H1 (cell line): ENCODE data around the gene RASAL2. TPM values are rescaled to one million over a fixed set of nuclear protein-coding genes. Genes with fewer than 3 reads are reported as not detected.

Experiments
- CTCF ChIA-PET: fragments of 300-600 bp; sonication (Branson Sonifier 250); formaldehyde crosslinking; loops from one replicate; lab custom pipeline; 2021; ENCODE audit not compliant: partially characterized antibody; lab: Charles Lee
- POLR2A ChIA-PET: fragments of 300-600 bp; sonication (Branson Sonifier 250); formaldehyde crosslinking; loops from one replicate; lab custom pipeline; 2021; ENCODE audit warnings: inconsistent platforms; ENCODE audit not compliant: partially characterized antibody; lab: Charles Lee
- DNase-seq, 2 experiments: peaks; one replicate each; pipeline versions ENCODE4 v3.0.0 to v3.0.0-alpha.2; 2010 to 2022; ENCODE audit warnings: low spot score in 2 of 2, low read depth in 1 of 2, mixed read lengths in 1 of 2
- FAIRE-seq: peaks from 2 replicates; lab custom pipeline; 2011; peaks lifted over from hg19 to GRCh38; lab: Jason Lieb, UNC
- H2AFZ ChIP-seq: 2 replicates; pipeline ENCODE4 v1.8.1; 2012; ENCODE audit warnings: low read length, inconsistent platforms
- H2AK5ac ChIP-seq: 2 replicates; pipeline ENCODE4 v1.6.1; 2013; ENCODE audit warnings: low read depth, low read length
- H2BK120ac ChIP-seq: replicated peaks from 2 replicates; pipeline ENCODE3; 2013; ENCODE audit warnings: low read depth, low read length, inconsistent platforms
- H2BK12ac ChIP-seq: 2 replicates; pipeline ENCODE4 v1.6.1; 2013; ENCODE audit warnings: low read depth, low read length
- H2BK15ac ChIP-seq: 2 replicates; pipeline ENCODE4 v1.6.1; 2013; ENCODE audit warnings: low read length
- H2BK20ac ChIP-seq: 2 replicates; pipeline ENCODE4 v1.6.1; 2013; ENCODE audit warnings: low read length
- H2BK5ac ChIP-seq: 2 replicates; pipeline ENCODE4 v1.6.1; 2013; ENCODE audit warnings: low read depth, low read length
- H3K14ac ChIP-seq: 2 replicates; pipeline ENCODE4 v1.6.1; 2013; ENCODE audit warnings: inconsistent platforms; ENCODE audit not compliant: insufficient read length
- H3K18ac ChIP-seq: 2 replicates; pipeline ENCODE4 v1.6.1; 2013; ENCODE audit warnings: low read length; ENCODE audit errors: extremely low read depth
- H3K23ac ChIP-seq: 2 replicates; pipeline ENCODE4 v1.6.1; 2013; ENCODE audit warnings: inconsistent platforms; ENCODE audit not compliant: insufficient read length
- H3K23me2 ChIP-seq: 2 replicates; pipeline ENCODE4 v1.6.1; 2013; ENCODE audit warnings: low read depth, low read length
- H3K27ac ChIP-seq: 2 replicates; pipeline ENCODE4 v1.6.1; 2011; ENCODE audit warnings: low read depth, low read length, inconsistent platforms
- H3K27me3 ChIP-seq, 4 experiments: replicated peaks in 1 of 4; 1 replicate in 1 of 4; 2 replicates in 3 of 4; pipeline versions ENCODE4 v1.6.1 to v1.8.1; 2011 to 2013; ENCODE audit warnings: low read length in 3 of 4, mild to moderate bottlenecking in 3 of 4, inconsistent platforms in 2 of 4, mixed read lengths in 2 of 4, moderate library complexity in 1 of 4; ENCODE audit not compliant: control insufficient read depth in 3 of 4, insufficient read depth in 3 of 4; ENCODE audit errors: extremely low read depth in 1 of 4
- H3K36me3 ChIP-seq, 4 experiments: 2 replicates each; pipeline versions ENCODE4 v1.6.1 to v1.8.1; 2011 to 2013; ENCODE audit warnings: mild to moderate bottlenecking in 4 of 4, low read length in 3 of 4, moderate library complexity in 2 of 4, control low read depth in 1 of 4, inconsistent platforms in 1 of 4; ENCODE audit not compliant: insufficient read depth in 4 of 4, control insufficient read depth in 2 of 4
- H3K4ac ChIP-seq: replicated peaks from 2 replicates; pipeline ENCODE3; 2013; ENCODE audit warnings: low read length, low read depth, mixed read lengths, inconsistent platforms; ENCODE audit not compliant: insufficient read length
- H3K4me1 ChIP-seq, 4 experiments: replicated peaks in 1 of 4; 1 replicate in 1 of 4; 2 replicates in 3 of 4; pipeline versions ENCODE4 v1.6.1 to v1.8.1; 2011 to 2013; ENCODE audit warnings: low read length in 3 of 4, inconsistent platforms in 2 of 4, mixed read lengths in 1 of 4; ENCODE audit not compliant: insufficient read depth in 4 of 4, control insufficient read depth in 3 of 4
- H3K4me2 ChIP-seq, 2 experiments: 2 replicates each; pipeline versions ENCODE4 v1.6.1 to v1.8.1; 2011 to 2013; ENCODE audit warnings: low read depth in 2 of 2, low read length in 2 of 2, control low read depth in 1 of 2, inconsistent platforms in 1 of 2, mild to moderate bottlenecking in 1 of 2; ENCODE audit not compliant: insufficient read depth in 1 of 2
- H3K4me3 ChIP-seq, 4 experiments: fragments of 200-600, 300-600 bp in 1 of 4; sonication (generic), shearing (Covaris generic), sonication (Bioruptor Twin) in 1 of 4; 2 replicates each; pipeline versions ENCODE4 v1.5.1 to v1.8.1; 2011 to 2016; ENCODE audit warnings: low read length in 4 of 4, low read depth in 3 of 4, control low read depth in 2 of 4, inconsistent platforms in 2 of 4, mild to moderate bottlenecking in 2 of 4, mixed read lengths in 1 of 4, moderate library complexity in 1 of 4; ENCODE audit not compliant: insufficient read depth in 2 of 4; ENCODE audit errors: extremely low read depth in 1 of 4
- H3K56ac ChIP-seq: replicated peaks from 2 replicates; pipeline ENCODE3; 2013; ENCODE audit warnings: low read depth, mild to moderate bottlenecking, mixed read lengths, low read length, inconsistent platforms; ENCODE audit not compliant: insufficient read length
- H3K79me1 ChIP-seq: 2 replicates; pipeline ENCODE4 v1.6.1; 2013; ENCODE audit warnings: low read depth, low read length, control low read depth
- H3K79me2 ChIP-seq, 2 experiments: 2 replicates each; pipeline versions ENCODE4 v1.6.1 to v1.8.1; 2012 to 2013; ENCODE audit warnings: low read length in 2 of 2, mild to moderate bottlenecking in 2 of 2, inconsistent platforms in 1 of 2; ENCODE audit not compliant: insufficient read depth in 2 of 2, control insufficient read depth in 1 of 2
- H3K9ac ChIP-seq, 4 experiments: replicated peaks in 1 of 4; 1 replicate in 1 of 4; 2 replicates in 3 of 4; pipeline versions ENCODE4 v1.6.1 to v1.8.1; 2011 to 2013; ENCODE audit warnings: low read depth in 3 of 4, low read length in 3 of 4, control low read depth in 2 of 4, mild to moderate bottlenecking in 2 of 4, moderate library complexity in 2 of 4, inconsistent platforms in 1 of 4; ENCODE audit errors: extremely low read depth in 1 of 4
- H3K9me3 ChIP-seq, 2 experiments: 2 replicates each; pipeline versions ENCODE4 v1.6.1 to v1.8.1; 2012 to 2013; ENCODE audit warnings: mild to moderate bottlenecking in 2 of 2, moderate library complexity in 2 of 2, control low read depth in 1 of 2, inconsistent platforms in 1 of 2, low read depth in 1 of 2, low read length in 1 of 2, mixed read lengths in 1 of 2; ENCODE audit not compliant: insufficient read depth in 2 of 2
- H4K20me1 ChIP-seq, 2 experiments: replicated peaks in 1 of 2; 2 replicates each; pipeline versions ENCODE3 to v1.8.1; 2011 to 2013; ENCODE audit warnings: inconsistent platforms in 2 of 2, low read length in 2 of 2, mild to moderate bottlenecking in 1 of 2; ENCODE audit not compliant: insufficient read depth in 2 of 2, control insufficient read depth in 1 of 2
- H4K5ac ChIP-seq: 2 replicates; pipeline ENCODE4 v1.6.1; 2013; ENCODE audit warnings: low read length, low read depth, mixed read lengths, inconsistent platforms; ENCODE audit not compliant: insufficient read length
- H4K8ac ChIP-seq: 2 replicates; pipeline ENCODE4 v1.8.0; 2013; ENCODE audit warnings: mild to moderate bottlenecking, moderate library complexity, low read length, inconsistent platforms; ENCODE audit not compliant: insufficient read depth; ENCODE audit errors: extremely low read depth
- H4K91ac ChIP-seq: replicated peaks from 2 replicates; pipeline ENCODE3; 2013; ENCODE audit warnings: low read length, mixed read lengths, inconsistent platforms; ENCODE audit not compliant: insufficient read length
- HDAC2 ChIP-seq, 2 experiments: fragments of 300-600 bp in 1 of 2; sonication (generic) in 1 of 2; IDR thresholded peaks; 2 replicates each; pipeline ENCODE4 v1.6.1; 2011 to 2012; ENCODE audit warnings: low read depth in 2 of 2, low read length in 2 of 2, mild to moderate bottlenecking in 2 of 2, moderate library complexity in 2 of 2, borderline replicate concordance in 1 of 2, inconsistent platforms in 1 of 2
- TEAD4 ChIP-seq: IDR thresholded peaks from 2 replicates; pipeline ENCODE4 v1.6.1; 2012; ENCODE audit warnings: low read depth, low read length, inconsistent platforms, mixed read lengths
- WGBS, 2 experiments: shearing (Covaris generic) in 1 of 2; methylation state at CpG; one replicate each; pipeline versions ENCODE4 v1.1.6 to v1.1.7; 2013 to 2015; ENCODE audit warnings: low lambda C conversion rate in 2 of 2, mixed read lengths in 2 of 2, inconsistent platforms in 1 of 2, low coverage in 1 of 2, missing lambda C conversion rate in 1 of 2; ENCODE audit not compliant: insufficient replicate concordance in 2 of 2, insufficient coverage in 1 of 2, insufficient read length in 1 of 2; ENCODE audit errors: extremely low coverage in 1 of 2, missing lambda C conversion rate in 1 of 2; 5-methylcytosine and 5-hydroxymethylcytosine counted together
- polyA plus RNA-seq, 7 experiments: library from polyadenylated mRNA; depleted of rRNA in 3 of 7; stranded (reverse) in 5 of 7; unstranded in 2 of 7; fragments of >200 nt in 5 of 7; fragments of 200-250 nt in 2 of 7; gene quantifications; 1 replicate in 5 of 7; 2 replicates in 1 of 7; 4 replicates in 1 of 7; pipeline versions ENCODE4 v1.2.1 to v1.2.3, GENCODE V29; 2011 to 2013; ENCODE audit warnings: missing spikeins in 2 of 7, mixed read lengths in 2 of 7
- total RNA-seq: library from RNA; stranded (reverse); fragmentation: NEBNext Ultra II Directional; extraction: Animal tissue kit (Norgen Biotek cat#: 25700); gene quantifications from 2 replicates; pipeline ENCODE4 v1.2.1, GENCODE V29; 2021

The RASAL2 gene
- total and polyA plus RNA-seq, 2 of the 8 experiments (the other 6 are each of a cell fraction or from before 2014, with no cell fraction given) = 15.9 to 32.5 TPM

DNA sequence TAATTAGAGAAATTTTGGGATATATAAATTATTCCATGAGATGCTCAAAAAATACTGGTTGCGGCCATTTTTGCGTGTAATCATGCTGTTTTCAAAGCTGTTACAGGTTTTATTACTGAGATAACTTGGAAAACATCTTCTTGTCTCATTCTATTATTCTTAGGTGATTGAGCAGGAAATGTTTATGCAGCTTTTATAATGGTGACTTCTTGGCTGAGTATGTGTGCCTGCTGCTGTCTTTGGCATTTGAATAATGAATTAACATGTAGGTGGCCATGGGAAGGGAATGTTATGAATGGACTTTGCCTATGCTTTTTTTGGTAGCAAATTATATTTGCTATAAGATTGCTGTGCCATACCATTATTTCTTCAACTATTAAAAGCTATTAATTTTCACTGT, 52.5 kb downstream of the RASAL2 start:
- WGBS, 2 experiments = 74% methylated on average over 2 of the region's 2 CpGs; no CpG with 5 or more reads in 1 of the 2 experiments
- no peak overlapping the region for H3K27ac ChIP-seq
- H2BK120ac ChIP-seq = no peak overlapping the region
- TF ChIP-seq HDAC2 (IDR thresholded peaks at IDR 0.05; ENCODE audit: borderline replicate concordance in 1 of 2, low read depth in 2 of 2, low read length in 2 of 2) (no peak), TEAD4 (no peak)

More for the DNA sequence above, 52.5 kb downstream of the RASAL2 start:
- Histone ChIP-seq H2BK5ac (no peak overlapping the region), H2AK5ac (no peak overlapping the region), H3K9me3 (no peaks in the 10 kb centered on the region), H2AFZ (no peak overlapping the region), H3K9ac (no peak overlapping the region), H3K23ac (no peak overlapping the region), H3K14ac (no peak overlapping the region), H3K4me2 (no peak overlapping the region), H3K36me3 (no peaks in the 10 kb centered on the region), H3K4me3 (no peak overlapping the region), H2BK15ac (no peak overlapping the region), H4K20me1 (peaks cover 2% of the 10 kb centered on the region in 2 experiments), H3K79me2 (peaks cover 0 to 77% of the 10 kb centered on the region in 2 experiments; a peak in 3 of 4 replicates), H4K5ac (no peak overlapping the region), H2BK20ac (no peak overlapping the region), H3K56ac (no peak overlapping the region), H3K79me1 (no peaks in the 10 kb centered on the region; the same call in 1 of the 2 replicates), H4K8ac (no peak overlapping the region), H3K23me2 (no peaks in the 10 kb centered on the region), H3K4me1 (peaks cover 0 to 4% (median 0%) of the 10 kb centered on the region in 4 experiments; a peak in 2 of 7 replicates), H4K91ac (no peak overlapping the region), H3K18ac (no peak overlapping the region), H2BK12ac (no peak overlapping the region), H3K4ac (no peak overlapping the region), H3K27me3 (no peaks in the 10 kb centered on the region)
- POLR2A ChIA-PET = interaction anchor here (0.9 kb wide), 1 partner anchor 14 kb away, joined by 5 read pairs; no protein-coding TSS in a partner anchor
- FAIRE-seq = no peak
- no peak for DNase-seq
- CTCF ChIA-PET = interaction anchor here (0.8 to 1.7 kb wide), 5 partner anchors 15 to 137 kb away, joined by 3 to 5 read pairs (median 4); no protein-coding TSS in a partner anchor
